ENCODE data around the gene ANKRD36B.
"Not testable (repeated sequence)": the region's sequence is repeated elsewhere in the genome, so short reads cannot be mapped to it uniquely, and the experiment has no call there.

Gene ANKRD36B

DNA sequence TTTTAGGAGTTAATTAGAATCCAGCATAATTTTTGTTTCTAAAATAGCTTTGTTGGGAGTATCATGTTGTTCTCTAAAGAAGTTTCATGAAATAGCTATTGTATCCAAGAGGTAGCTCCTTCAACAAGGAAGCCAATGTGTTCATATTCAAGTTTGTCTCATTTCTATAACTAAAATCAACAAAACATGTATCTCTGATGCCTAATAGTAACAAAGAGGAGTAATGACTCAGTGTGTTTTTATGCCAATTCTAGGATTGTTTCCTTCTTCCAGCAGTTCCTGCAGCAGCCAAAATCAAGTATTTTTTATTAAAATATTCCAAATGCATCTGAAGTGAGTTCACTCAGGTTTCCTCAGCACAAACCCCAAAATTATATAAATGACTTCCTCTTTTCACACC, 41.1 kb downstream of the ANKRD36B start:
- not testable (repeated sequence) for DNase-seq

DNA sequence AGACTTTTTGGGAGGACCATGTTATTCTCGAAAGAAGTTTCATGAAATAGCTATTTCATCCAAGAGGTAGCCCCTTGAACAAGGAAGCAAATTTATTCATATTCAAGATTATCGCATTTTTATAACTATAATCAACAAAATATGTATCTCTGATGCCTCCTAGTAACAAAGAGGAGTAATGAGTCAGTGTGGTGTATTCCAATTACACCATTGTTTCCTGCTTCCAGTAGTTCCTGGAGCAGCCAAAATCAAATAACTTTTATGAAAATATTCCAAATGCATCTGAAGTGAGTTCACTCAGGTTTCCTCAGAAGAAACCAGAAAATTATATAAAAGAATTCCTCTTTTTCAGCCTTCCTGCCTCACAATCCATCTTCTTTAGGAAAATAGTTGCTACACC, 43.0 kb downstream of the ANKRD36B start:
- no peak for DNase-seq

DNA sequence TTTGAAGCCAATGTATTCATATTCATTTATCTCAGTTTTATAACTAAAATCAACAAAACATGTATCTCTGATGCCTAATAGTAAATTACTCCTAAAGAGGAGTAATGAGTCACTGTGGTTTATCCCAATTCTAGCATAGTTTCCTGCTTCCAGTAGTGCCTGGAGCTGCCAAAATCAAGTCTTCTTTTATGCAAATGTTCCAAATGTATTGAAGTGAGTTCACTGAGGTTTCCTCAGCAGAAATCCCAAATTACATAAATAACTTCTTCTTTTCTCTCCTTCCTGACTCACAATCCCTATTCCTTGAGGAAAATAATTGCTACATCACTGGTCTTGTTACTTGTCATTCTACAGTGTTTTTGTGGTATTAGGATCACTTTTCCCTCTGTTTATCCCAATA, 44.8 kb downstream of the ANKRD36B start:
- not testable (repeated sequence) for DNase-seq

DNA sequence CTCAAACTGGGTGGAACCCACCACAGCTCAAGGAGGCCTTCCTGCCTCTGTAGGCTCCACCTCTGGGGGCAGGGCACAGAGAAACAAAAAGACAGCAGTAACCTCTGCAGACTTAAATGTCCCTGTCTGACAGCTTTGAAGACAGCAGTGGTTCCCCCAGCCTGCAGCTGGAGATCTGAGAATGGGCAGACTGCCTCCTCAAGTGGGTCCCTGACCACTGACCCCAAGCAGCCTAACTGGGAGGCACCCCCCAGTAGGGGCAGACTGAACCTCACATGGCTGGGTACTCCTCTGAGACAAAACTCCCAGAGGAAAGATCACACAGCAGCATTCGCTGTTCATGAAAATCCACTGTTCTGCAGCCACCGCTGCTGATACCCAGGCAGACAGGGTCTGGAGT, 63.8 kb downstream of the ANKRD36B start:
- DNase-seq = not testable (repeated sequence)

DNA sequence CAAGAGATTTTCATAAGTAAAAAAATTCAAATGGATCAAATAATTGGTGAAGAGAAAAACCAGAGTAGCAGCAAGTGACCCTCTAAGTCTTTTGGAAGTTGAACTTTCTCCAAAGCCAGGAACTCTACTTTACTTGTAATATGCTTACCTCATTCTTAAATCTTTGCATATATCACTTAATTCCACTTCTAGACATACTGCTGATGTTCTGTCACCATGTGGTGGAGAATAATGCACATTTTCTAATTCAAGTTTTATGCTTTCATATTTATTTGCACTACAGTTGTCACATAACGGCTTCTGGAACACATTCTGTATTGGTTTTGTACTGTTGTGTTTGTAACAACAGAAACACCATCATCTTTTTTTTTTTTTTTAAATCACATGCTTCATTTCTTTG, 65.9 kb downstream of the ANKRD36B start:
- not testable (repeated sequence) for DNase-seq

DNA sequence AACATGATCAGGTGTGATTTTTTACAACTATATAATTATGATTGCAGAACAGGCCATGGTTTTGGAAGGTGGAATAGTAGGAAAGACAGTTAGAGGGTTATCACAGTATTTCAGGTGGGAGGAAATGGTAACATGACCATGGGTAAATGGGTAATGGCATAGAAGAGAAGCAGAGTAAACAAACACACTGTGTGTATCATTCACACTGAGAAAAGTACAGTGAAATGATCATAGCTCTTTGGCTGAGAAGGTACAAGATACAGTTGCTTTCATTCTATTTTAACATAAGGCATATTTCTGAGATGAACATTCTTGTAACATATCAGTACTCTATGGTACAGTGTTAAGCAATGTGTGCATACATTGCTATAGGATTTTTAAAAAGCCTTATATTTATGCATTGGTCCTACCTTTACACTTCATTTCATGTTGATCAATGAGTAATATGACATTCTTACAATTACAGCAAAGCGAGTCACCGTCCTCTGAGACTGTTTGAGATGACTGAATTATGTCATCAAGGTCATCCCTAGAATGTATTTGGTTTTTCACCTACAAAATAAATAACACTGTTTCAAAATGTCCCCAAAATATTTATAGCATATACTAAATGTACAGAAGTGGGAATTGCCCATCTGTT, 66.6 kb downstream of the ANKRD36B start:
- not testable (repeated sequence) for DNase-seq

DNA sequence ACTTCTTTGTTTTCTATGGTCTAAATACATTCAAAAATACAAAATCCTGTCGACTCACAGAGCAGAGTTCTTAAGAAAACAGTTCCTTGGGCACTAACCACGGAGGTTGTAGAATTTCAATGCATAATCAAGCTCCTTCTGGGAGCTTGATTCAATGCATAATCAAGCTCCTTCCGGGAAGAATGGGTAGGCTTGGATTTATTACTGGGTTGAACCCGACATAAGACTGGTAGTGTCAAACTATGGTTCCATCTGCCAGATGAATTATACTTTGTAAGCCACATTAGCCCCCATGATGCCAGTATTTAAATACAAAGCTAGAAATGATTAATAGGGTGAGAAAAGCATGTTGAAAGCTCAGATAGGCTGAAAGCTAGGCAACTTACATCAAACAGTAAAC, 94.0 kb downstream of the ANKRD36B start:
- not testable (repeated sequence) for DNase-seq

DNA sequence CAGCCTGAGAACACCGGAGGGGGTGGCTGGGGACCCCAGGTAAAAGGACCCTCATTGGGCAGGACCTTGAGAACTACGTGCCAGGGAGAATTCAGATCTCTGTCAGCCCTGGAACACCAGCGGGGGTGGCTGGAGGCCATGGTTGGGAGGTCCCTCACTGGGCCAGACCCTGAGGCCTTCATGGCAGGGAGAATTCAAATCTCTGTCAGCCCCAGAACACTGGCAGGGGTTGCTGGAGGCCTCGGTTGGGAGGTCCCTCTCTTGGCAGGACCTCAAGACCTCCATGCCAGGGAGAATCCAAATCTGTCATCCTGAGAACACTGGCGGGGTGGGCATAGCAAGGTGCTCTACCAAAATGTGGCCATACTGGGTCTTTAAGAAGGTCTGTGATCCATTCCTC, 99.5 kb downstream of the ANKRD36B start:
- DNase-seq = not testable (repeated sequence)
